Measurements from ENCODE around the gene WAPL. TPM values are rescaled to one million over a fixed set of nuclear protein-coding genes. Genes with fewer than 3 reads are reported as not detected.
A peak's percentile ranks its signal among the peaks of the same experiment; 100 is the strongest.

The WAPL gene
- total and polyA plus RNA-seq, 2 of the 8 experiments (the other 6 are each of a cell fraction or from before 2014, with no cell fraction given): 12.8 to 48.1 TPM

GRCh38 chr10:86512137-86512536 is 9.5 kb downstream of the WAPL start:
- no peak overlapping the region for H3K23ac ChIP-seq (ENCODE audit: insufficient read length)
- no peak for TF ChIP-seq TBP (IDR thresholded peaks at IDR 0.05; ENCODE audit: low read depth, low read length)
- ChIA-PET CTCF (ENCODE audit: partially characterized antibody) (interaction anchor here (1.5 kb wide), 1 partner anchor 73 kb away, joined by 5 read pairs; no protein-coding TSS in a partner anchor), POLR2A (ENCODE audit: partially characterized antibody) (interaction anchor here (0.7 to 1.2 kb wide), 4 partner anchors 10 to 110 kb away, joined by 3 to 4 read pairs (median 4); partner anchors contain the start of gene WAPL)
- no peak overlapping the region for H2BK15ac ChIP-seq (ENCODE audit: low read length)
- H4K5ac ChIP-seq (ENCODE audit: insufficient read length, low read depth, low read length): no peak overlapping the region
- no peak overlapping the region for H3K14ac ChIP-seq (ENCODE audit: insufficient read length)
- no peak overlapping the region for H3K4ac ChIP-seq (replicated peaks; ENCODE audit: insufficient read length, low read depth, low read length)
- peaks cover 8 to 18% of the 10 kb centered on the region in 2 experiments for H4K20me1 ChIP-seq (replicated peaks in 1 of 2; ENCODE audit: control insufficient read depth in 1 of 2, insufficient read depth in 2 of 2, low read length in 2 of 2)
- FAIRE-seq: no peak
- H3K9me3 ChIP-seq (ENCODE audit: insufficient read depth in 2 of 2, low read depth in 1 of 2, low read length in 1 of 2): no peaks in the 10 kb centered on the region
- peaks cover 4% of the 10 kb centered on the region; the same call in 1 of the 2 replicates for H3K23me2 ChIP-seq (ENCODE audit: low read depth, low read length)
- no peak overlapping the region for H3K18ac ChIP-seq (ENCODE audit: extremely low read depth, low read length)
- H3K56ac ChIP-seq (replicated peaks; ENCODE audit: insufficient read length, low read depth, low read length): no peak overlapping the region
- no peak overlapping the region for H3K9ac ChIP-seq (replicated peaks in 1 of 4; ENCODE audit: extremely low read depth in 1 of 4, low read depth in 3 of 4, low read length in 3 of 4)
- peaks cover 0 to 32% (median 8%) of the 10 kb centered on the region in 4 experiments; a peak in 6 of 8 replicates for H3K36me3 ChIP-seq (ENCODE audit: control insufficient read depth in 2 of 4, insufficient read depth in 4 of 4, low read length in 3 of 4)
- no peak overlapping the region for H4K91ac ChIP-seq (replicated peaks; ENCODE audit: insufficient read length, low read length)
- H2BK120ac ChIP-seq (replicated peaks; ENCODE audit: low read depth, low read length): no peak overlapping the region
- no peak overlapping the region for H2BK5ac ChIP-seq (ENCODE audit: low read depth, low read length)
- no peak overlapping the region for H3K27ac ChIP-seq (ENCODE audit: low read depth, low read length)
- no peak overlapping the region for H2AFZ ChIP-seq (ENCODE audit: low read length)
- no peak overlapping the region for H4K8ac ChIP-seq (ENCODE audit: extremely low read depth, insufficient read depth, low read length)
- peak overlapping the region in 1 of 2 experiments; percentile 1; a peak in 1 of 4 replicates for H3K4me2 ChIP-seq (ENCODE audit: insufficient read depth in 1 of 2, low read depth in 2 of 2, low read length in 2 of 2)
- peaks cover 15 to 91% of the 10 kb centered on the region in 2 experiments for H3K79me2 ChIP-seq (ENCODE audit: control insufficient read depth in 1 of 2, insufficient read depth in 2 of 2, low read length in 2 of 2)
- 85% methylated on average over 2 of the region's 2 CpGs; no CpG with 5 or more reads in 1 of the 2 experiments for WGBS, 2 experiments (ENCODE audit: extremely low coverage in 1 of 2, insufficient coverage in 1 of 2, insufficient read length in 1 of 2, insufficient replicate concordance in 2 of 2, low coverage in 1 of 2, low lambda C conversion rate in 2 of 2, missing lambda C conversion rate in 1 of 2)
- peaks cover 0 to 6% (median 2%) of the 10 kb centered on the region in 4 experiments; a peak in 1 of 7 replicates for H3K4me1 ChIP-seq (replicated peaks in 1 of 4; ENCODE audit: control insufficient read depth in 3 of 4, insufficient read depth in 4 of 4, low read length in 3 of 4)
- H3K27me3 ChIP-seq (replicated peaks in 1 of 4; ENCODE audit: control insufficient read depth in 3 of 4, extremely low read depth in 1 of 4, insufficient read depth in 3 of 4, low read length in 3 of 4): no peaks in the 10 kb centered on the region
- H3K4me3 ChIP-seq (ENCODE audit: extremely low read depth in 1 of 4, insufficient read depth in 2 of 4, low read depth in 3 of 4, low read length in 4 of 4): no peak overlapping the region
- no peak for DNase-seq (ENCODE audit: low read depth in 1 of 2, low spot score in 2 of 2)
- peaks cover 4% of the 10 kb centered on the region for H3K79me1 ChIP-seq (ENCODE audit: low read depth, low read length)
- no peak overlapping the region for H2BK20ac ChIP-seq (ENCODE audit: low read length)
- no peak overlapping the region for H2AK5ac ChIP-seq (ENCODE audit: low read depth, low read length)
- no peak overlapping the region for H2BK12ac ChIP-seq (ENCODE audit: low read depth, low read length)

Measured in H1 (cell line).